Sigmoid colon (tissue), 7 donors: ENCODE results near the gene FBXO27. TPM values are rescaled to one million over a fixed set of nuclear protein-coding genes. Genes with fewer than 3 reads are reported as not detected.
"Not testable (repeated sequence)": the region's sequence is repeated elsewhere in the genome, so short reads cannot be mapped to it uniquely, and the experiment has no call there.

Experiments used
- DNase-seq: peaks from one replicate; pipeline ENCODE4 v3.0.0-alpha.2; 2019
- H3K27ac ChIP-seq, 4 donors: fragments of 200-600 bp; sonication (generic); one replicate each; pipeline ENCODE4 v1.5.1; 2016 to 2019; ENCODE audit warnings: mild to moderate bottlenecking in 1 of 4
- H3K27me3 ChIP-seq, 3 donors: fragments of 200-600 bp; sonication (generic); one replicate each; pipeline ENCODE4 v1.5.1; 2019; ENCODE audit warnings: mild to moderate bottlenecking in 1 of 3
- H3K36me3 ChIP-seq, 4 donors: fragments of 200-600 bp; sonication (generic); one replicate each; pipeline ENCODE4 v1.5.1; 2016 to 2019
- H3K4me1 ChIP-seq, 4 donors: fragments of 200-600 bp; sonication (generic); one replicate each; pipeline ENCODE4 v1.5.1; 2017 to 2019
- H3K4me3 ChIP-seq, 4 donors: fragments of 200-600 bp; sonication (generic); one replicate each; pipeline ENCODE4 v1.5.1; 2017 to 2019; ENCODE audit warnings: mild to moderate bottlenecking in 2 of 4, moderate library complexity in 1 of 4
- H3K9me3 ChIP-seq, 4 donors: fragments of 200-600 bp in 3 of 4; sonication (generic) in 3 of 4; one replicate each; pipeline versions ENCODE4 v1.5.1 to v1.6.1; 2013 to 2019
- EP300 ChIP-seq, 4 donors: sonication (generic); formaldehyde crosslinking; IDR thresholded peaks; one replicate each; pipeline ENCODE4 v1.6.1; 2017; ENCODE audit warnings: antibody characterized with exemption in 4 of 4
- POLR2A ChIP-seq, 2 donors: fragments of 450-650 bp; IDR thresholded peaks; one replicate each; pipeline ENCODE4 v1.6.1; 2016; ENCODE audit warnings: antibody characterized with exemption in 2 of 2, mild to moderate bottlenecking in 2 of 2, moderate library complexity in 2 of 2
- POLR2AphosphoS5 ChIP-seq, 4 donors: sonication (generic); formaldehyde crosslinking; IDR thresholded peaks; one replicate each; pipeline ENCODE4 v1.6.1; 2017; ENCODE audit warnings: antibody characterized with exemption in 4 of 4
- WGBS, 2 donors: extraction: QIAGEN DNeasy Blood & Tissue Kit; methylation state at CpG; one replicate each; pipeline ENCODE4 v1.1.7; 2013; 5-methylcytosine and 5-hydroxymethylcytosine counted together
- intact Hi-C: fragments of 100-400 bp; cut with DNase I; formaldehyde crosslinking; loops from one replicate; pipeline ENCODE4 v1.15.1; 2023
- polyA plus RNA-seq, 3 donors: library from polyadenylated mRNA; stranded (reverse); fragments of 200-250 nt; gene quantifications; one replicate each; pipeline ENCODE4 v1.2.3, GENCODE V29; 2013
- total RNA-seq, 4 donors: library from RNA; depleted of rRNA; stranded (reverse); fragments of >200 nt; gene quantifications; one replicate each; pipeline ENCODE4 v1.1.0, GENCODE V29; 2016
- TF ChIP-seq, protein P1 (sequence below), 4 experiments: fragments of 450-650 bp in 3 of 4; fragments of 200-600 bp in 1 of 4; IDR thresholded peaks; one replicate each; pipeline ENCODE4 v1.5.1; 2016 to 2019; ENCODE audit warnings: antibody characterized with exemption in 4 of 4, mild to moderate bottlenecking in 3 of 4, moderate library complexity in 2 of 4
- donor health status: healthy with polysubstance abuse.
- donor health status: Bipolar disorder and iron deficiency.
- donor health status: healthy.

FBXO27 gene
- total and polyA plus RNA-seq, 7 donors: 0.23 to 17.7 (median 3.0) TPM

GRCh38 chr19:39074942-39075341 lies 42.6 kb upstream of the FBXO27 start:
- peaks cover 0 to 15% (median 7%) of the 10 kb centered on the region in 3 donors for H3K27me3 ChIP-seq
- intact Hi-C loops: no loop called here
- TF ChIP-seq POLR2AphosphoS5 (IDR thresholded peaks at IDR 0.05) (no peak), EP300 (IDR thresholded peaks at IDR 0.05) (no peak), POLR2A (IDR thresholded peaks at IDR 0.05) (no peak)
- TF ChIP-seq, protein P1, sequence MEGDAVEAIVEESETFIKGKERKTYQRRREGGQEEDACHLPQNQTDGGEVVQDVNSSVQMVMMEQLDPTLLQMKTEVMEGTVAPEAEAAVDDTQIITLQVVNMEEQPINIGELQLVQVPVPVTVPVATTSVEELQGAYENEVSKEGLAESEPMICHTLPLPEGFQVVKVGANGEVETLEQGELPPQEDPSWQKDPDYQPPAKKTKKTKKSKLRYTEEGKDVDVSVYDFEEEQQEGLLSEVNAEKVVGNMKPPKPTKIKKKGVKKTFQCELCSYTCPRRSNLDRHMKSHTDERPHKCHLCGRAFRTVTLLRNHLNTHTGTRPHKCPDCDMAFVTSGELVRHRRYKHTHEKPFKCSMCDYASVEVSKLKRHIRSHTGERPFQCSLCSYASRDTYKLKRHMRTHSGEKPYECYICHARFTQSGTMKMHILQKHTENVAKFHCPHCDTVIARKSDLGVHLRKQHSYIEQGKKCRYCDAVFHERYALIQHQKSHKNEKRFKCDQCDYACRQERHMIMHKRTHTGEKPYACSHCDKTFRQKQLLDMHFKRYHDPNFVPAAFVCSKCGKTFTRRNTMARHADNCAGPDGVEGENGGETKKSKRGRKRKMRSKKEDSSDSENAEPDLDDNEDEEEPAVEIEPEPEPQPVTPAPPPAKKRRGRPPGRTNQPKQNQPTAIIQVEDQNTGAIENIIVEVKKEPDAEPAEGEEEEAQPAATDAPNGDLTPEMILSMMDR (IDR thresholded peaks at IDR 0.05): no peak

DNA sequence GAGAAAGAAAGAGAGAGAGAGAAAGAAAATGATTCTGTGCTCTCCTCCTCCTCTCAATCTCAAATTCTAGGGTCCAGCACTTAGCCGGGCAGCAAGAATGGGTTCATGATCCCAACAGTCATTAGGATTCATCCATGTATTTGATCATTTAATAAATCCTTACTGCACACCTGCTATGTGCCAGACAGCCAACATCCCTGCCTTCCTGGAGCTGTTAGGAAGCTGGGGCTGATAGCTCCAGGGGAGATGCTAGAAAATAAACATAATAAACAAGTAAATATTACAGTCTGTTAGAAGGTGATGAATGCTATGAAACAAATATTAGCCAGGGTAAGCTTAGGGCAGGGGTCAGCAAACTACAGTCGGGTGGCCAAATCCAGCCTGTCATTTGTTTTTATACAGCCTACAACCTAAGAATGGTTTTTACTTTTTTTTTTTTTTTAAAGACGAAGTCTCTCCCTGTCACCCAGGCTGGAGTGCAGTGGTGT lies 41.9 kb upstream of the FBXO27 start:
- 47 to 76% methylated on average over 3 of the region's 3 CpGs for WGBS, 2 donors
- intact Hi-C loops: no loop called here

More at GRCh38 chr19:39074942-39075341, 42.6 kb upstream of the FBXO27 start:
- Histone ChIP-seq H3K4me3 (no peak overlapping the region), H3K4me1 (no peaks in the 10 kb centered on the region), H3K9me3 (no peaks in the 10 kb centered on the region), H3K27ac (no peak overlapping the region), H3K36me3 (no peaks in the 10 kb centered on the region)
- 84 to 92% methylated on average over 6 of the region's 6 CpGs for WGBS, 2 donors
- no peak for DNase-seq

GRCh38 chr19:39070888-39071287 lies 38.5 kb upstream of the FBXO27 start:
- Histone ChIP-seq H3K4me1 (no peaks in the 10 kb centered on the region), H3K4me3 (no peak overlapping the region), H3K27me3 (peaks cover 0 to 12% (median 0%) of the 10 kb centered on the region in 3 donors), H3K27ac (no peak overlapping the region), H3K9me3 (no peaks in the 10 kb centered on the region), H3K36me3 (no peaks in the 10 kb centered on the region)
- DNase-seq: no peak
- intact Hi-C loops: no loop called here
- 85 to 90% methylated on average over 5 of the region's 5 CpGs for WGBS, 2 donors
- TF ChIP-seq POLR2A (IDR thresholded peaks at IDR 0.05) (no peak), POLR2AphosphoS5 (IDR thresholded peaks at IDR 0.05) (no peak), EP300 (IDR thresholded peaks at IDR 0.05) (no peak)
- TF ChIP-seq, protein P1 (IDR thresholded peaks at IDR 0.05): no peak

More for the DNA sequence above, 41.9 kb upstream of the FBXO27 start:
- Histone ChIP-seq H3K36me3 (no peaks in the 10 kb centered on the region), H3K9me3 (no peaks in the 10 kb centered on the region), H3K4me1 (no peaks in the 10 kb centered on the region), H3K4me3 (no peak overlapping the region), H3K27me3 (peaks cover 0 to 20% (median 7%) of the 10 kb centered on the region in 3 donors), H3K27ac (no peak overlapping the region)
- TF ChIP-seq POLR2AphosphoS5 (IDR thresholded peaks at IDR 0.05) (no peak), EP300 (IDR thresholded peaks at IDR 0.05) (no peak), POLR2A (IDR thresholded peaks at IDR 0.05) (no peak)
- TF ChIP-seq, protein P1 (IDR thresholded peaks at IDR 0.05): no peak
- no peak for DNase-seq

DNA sequence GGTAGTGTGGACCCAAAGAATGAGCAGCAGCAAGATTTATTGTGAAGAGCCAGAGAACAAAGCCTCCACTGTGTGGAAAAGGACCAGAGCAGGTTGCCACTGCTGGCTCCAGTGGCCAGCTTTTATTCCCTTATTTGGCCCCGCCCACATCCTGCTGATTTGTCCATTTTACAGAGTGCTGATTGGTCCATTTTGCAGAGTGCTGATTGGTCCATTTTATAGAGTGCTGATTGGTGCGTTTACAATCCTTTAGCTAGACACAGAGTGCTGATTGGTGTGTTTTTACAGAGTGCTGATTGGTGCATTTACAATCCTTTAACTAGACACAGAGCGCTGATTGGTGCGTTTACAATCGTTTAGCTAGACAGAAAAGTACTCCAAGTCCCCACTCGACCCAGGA lies 35.9 kb upstream of the FBXO27 start:
- H3K27ac ChIP-seq, H3K4me1 ChIP-seq, intact Hi-C loops, H3K36me3 ChIP-seq, DNase-seq, H3K27me3 ChIP-seq, H3K4me3 ChIP-seq, H3K9me3 ChIP-seq: not testable (repeated sequence)
- WGBS, 2 donors: 76 to 87% methylated on average over 6 of the region's 6 CpGs

DNA sequence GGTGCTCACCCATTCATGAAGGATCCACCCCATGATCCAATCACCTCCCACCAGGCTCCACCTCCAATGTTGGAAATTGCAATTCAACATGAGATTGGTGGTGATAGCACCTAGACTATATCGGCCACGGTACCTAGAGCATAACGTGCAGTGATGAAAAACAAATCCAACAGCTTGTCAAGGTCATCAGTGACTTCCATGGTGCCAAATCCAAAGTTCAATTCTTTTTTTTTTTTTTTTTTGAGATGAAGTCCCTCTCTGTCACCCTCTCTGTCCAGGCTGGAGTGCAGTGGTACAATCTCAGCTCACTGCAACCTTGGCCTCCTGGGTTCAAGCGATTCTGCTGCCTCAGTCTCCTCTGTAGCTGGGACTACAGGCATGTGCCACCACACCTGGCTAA lies 34.8 kb upstream of the FBXO27 start:
- Histone ChIP-seq H3K9me3 (no peaks in the 10 kb centered on the region), H3K4me1 (no peaks in the 10 kb centered on the region), H3K27me3 (peaks cover 0 to 9% (median 0%) of the 10 kb centered on the region in 3 donors), H3K4me3 (no peak overlapping the region), H3K27ac (no peak overlapping the region), H3K36me3 (no peaks in the 10 kb centered on the region)
- DNase-seq: no peak
- intact Hi-C loops: no loop called here
- WGBS, 2 donors: 63 to 83% methylated on average over 4 of the region's 4 CpGs
- TF ChIP-seq EP300 (IDR thresholded peaks at IDR 0.05) (no peak), POLR2AphosphoS5 (IDR thresholded peaks at IDR 0.05) (no peak), POLR2A (IDR thresholded peaks at IDR 0.05) (no peak)
- TF ChIP-seq, protein P1 (IDR thresholded peaks at IDR 0.05): no peak
